GM18951 (cell line): ENCODE measurements around the gene PACS2.
"Not testable (repeated sequence)": the region's sequence is repeated elsewhere in the genome, so short reads cannot be mapped to it uniquely, and the experiment has no call there.

Source experiments
- POLR2A ChIP-seq: IDR thresholded peaks from 4 replicates; pipeline ENCODE4 v1.6.1; 2011; ENCODE audit warnings: mild to moderate bottlenecking; ENCODE audit not compliant: insufficient read length, insufficient read depth; ENCODE audit errors: extremely low read depth
- in situ Hi-C: fragments of 300-500 bp; cut with MboI; formaldehyde crosslinking; loops from one replicate; pipeline ENCODE4 v1.12.0; 2022; ENCODE audit warnings: low sequenced_read_pairs, mixed read lengths, inconsistent platforms; ENCODE audit not compliant: unreplicated experiment

PACS2 gene

DNA sequence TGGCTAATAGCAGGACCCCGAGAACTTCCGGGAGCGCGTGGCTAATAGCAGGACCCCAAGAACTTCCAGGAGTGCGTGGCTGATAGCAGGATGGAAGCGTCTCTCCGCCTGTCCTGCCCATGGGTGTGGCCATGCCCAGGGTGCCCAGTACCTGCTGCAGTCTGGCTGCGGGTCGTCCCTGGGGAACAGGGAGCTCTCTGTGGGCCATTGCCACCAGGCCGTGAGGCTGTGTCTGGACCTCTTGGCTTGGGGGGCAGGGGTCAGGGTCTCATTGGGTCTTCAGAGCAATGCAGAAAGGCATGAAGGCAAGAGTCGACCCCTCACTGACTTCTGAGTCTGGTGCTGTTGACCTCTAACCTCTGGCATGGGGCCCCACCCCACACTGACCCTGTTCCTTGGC is 35.4 kb downstream of the PACS2 start:
- TF ChIP-seq POLR2A, result no peak
- in situ Hi-C loops, result loop anchor here (10.0 kb wide), 2 partner anchors 155 to 255 kb away; no protein-coding TSS in a partner anchor

DNA sequence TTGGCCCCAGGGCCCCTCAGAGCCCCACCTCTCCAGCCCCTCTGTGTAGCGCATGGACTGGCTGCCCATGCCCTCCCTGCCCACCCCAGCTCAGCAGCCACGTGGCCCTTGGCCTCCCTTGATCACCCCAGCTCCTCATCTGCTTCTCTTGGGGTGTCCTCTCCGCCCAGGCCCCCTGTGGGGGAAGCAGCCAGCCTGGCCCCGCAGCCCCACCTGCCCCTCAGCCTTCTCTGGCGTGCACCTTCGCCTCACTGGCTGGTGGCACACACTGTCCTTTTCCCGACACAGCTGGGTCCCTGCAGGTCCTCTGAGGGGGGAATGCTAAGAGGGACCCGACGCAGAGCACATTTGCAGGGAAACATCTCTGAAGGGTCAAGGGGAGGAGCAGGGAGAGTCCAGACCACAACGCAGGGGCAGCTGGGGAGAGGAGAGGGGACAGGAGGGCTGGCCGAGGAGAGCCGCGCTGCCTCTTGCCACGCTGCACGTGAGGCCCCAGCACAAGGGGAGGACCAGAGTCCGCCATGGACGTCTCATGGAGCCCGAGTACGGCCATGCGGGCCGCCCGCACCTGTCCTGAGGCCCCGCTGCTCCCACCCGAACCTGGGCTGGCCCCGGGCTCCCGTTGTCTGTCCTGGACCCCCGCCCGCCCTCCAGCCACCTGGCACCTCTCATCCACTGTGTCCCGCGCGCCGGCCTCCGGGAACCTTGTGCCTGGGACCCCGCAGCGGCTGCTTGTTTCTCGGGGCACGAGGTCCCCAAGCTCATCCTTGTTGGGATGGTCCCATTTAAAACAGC is 36.1 kb downstream of the PACS2 start:
- in situ Hi-C loops, result no loop called here
- TF ChIP-seq POLR2A, result no peak

DNA sequence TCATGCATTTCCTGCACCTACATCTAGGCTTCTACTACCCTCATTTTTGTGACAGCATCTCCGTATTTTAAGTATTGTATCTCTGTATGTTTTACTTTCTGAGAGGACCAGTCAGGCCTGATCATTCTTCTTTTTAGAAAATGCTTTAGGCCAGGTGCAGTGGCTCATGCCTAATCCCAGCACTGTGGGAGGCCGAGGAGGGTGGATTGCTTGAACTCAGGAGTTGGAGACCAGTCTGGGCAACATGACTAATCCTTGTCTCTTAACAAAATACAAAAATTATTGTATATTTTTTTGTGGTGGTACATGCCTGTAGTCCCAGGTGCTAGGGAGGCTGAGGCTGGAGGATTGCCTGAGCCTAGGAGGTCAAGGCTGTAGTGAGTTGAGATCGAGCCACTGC is 36.9 kb downstream of the PACS2 start:
- TF ChIP-seq POLR2A, result no peak
- in situ Hi-C loops, result no loop called here

DNA sequence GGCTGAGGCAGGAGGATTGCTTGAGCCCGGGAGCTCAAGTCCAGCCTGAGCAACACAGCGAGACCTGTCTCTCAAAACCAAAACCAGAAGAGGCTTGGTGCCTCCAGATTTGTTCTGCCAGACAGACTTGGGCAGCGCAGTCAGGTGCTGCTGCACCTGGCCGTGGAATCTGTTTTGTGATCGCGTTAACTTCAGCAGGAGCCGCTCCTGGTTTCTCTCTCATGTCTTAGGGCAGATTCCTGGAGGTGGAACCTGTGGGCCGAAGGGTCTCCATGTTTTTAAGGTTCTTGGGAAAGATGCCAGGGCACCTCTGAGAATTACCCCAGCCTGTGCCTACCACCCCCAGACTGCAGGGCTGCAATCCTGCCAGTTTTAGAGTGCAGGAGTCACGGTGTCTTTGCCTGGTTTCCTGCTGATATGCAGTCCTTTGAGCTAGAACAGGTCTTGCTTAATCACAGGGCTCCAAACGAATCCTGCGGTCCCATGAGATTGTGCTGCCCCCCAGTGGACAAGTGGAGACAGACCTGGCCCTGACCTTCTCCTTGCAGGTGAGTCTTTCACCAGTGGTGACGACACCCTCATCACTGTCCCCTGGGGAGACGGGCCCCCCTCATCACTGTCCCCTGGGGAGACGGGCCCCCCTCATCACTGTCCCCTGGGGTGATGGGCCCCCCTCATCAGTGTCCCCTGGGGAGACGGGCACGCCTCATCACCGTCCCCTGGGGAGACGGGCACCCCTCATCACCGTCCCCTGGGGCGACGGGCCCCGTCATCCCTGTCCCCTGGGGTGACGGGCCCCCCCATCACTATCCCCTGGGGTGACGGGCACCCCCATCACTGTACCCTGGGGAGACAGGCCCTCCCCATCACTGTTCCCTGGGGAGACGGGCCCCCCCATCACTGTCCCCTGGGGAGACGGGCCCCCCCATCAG is 37.6 kb downstream of the PACS2 start:
- TF ChIP-seq POLR2A, result no peak
- in situ Hi-C loops, result no loop called here

DNA sequence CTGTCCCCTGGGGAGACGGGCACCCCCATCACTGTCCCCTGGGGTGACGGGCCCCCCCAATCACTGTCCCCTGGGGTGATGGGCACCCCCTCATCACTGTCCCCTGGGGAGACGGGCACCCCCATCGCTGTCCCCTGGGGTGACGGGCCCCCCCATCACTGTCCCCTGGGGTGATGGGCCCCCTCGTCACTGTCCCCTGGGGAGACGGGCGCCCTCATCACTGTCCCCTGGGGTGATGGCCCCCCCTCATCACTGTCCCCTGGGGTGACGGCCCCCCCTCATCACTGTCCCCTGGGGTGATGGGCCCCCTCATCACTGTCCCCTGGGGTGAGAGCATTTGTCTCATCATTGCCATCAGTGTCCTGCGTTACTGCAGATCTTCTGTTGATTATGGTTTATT is 38.6 kb downstream of the PACS2 start:
- TF ChIP-seq POLR2A, result no peak
- in situ Hi-C loops, result no loop called here

DNA sequence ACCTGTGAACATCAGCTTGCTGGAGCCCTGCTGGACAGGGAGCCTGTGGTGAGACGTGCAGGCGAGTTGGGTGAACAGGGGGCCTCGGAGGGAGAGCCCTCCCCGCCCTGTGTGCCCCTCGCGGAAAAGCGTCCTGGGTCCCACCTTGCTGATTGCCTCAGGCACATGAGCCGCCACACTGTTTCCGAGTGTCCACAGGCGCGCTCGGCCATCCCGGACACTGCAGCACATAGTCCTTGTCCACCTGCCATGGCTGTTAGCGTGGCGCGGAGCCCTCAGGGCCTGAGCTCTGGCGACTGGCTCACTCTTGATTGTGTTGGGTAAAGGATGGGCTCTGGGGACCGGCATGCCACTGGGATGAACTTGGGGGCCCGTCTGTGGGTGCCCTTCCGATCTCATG is 40.0 kb downstream of the PACS2 start:
- TF ChIP-seq POLR2A, result no peak
- in situ Hi-C loops, result no loop called here

DNA sequence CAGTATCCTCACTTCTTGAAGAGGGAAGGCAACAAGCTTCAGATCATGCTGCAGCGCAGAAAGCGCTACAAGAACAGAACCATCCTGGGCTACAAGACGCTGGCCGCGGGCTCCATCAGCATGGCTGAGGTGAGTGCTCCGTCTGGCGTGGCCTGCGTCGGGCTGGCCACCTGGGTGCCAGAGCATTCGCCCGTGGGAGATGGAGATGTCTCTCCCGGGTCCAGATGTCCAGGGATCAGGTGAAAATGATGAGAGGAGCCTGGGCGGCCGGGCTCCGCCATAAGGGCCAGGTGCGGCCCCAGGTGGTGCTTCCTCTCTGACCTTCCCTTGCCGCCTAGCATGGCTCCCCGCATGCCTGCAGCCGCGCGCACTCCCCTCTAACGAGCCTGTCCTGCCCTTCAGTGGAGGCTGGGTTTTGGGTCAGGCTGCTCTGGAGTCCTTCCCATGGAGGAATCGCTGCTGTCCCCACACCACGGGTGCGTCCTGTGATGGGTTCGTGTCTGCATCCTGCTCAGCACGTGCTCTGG is 40.6 kb downstream of the PACS2 start:
- TF ChIP-seq POLR2A, result no peak
- in situ Hi-C loops, result no loop called here

DNA sequence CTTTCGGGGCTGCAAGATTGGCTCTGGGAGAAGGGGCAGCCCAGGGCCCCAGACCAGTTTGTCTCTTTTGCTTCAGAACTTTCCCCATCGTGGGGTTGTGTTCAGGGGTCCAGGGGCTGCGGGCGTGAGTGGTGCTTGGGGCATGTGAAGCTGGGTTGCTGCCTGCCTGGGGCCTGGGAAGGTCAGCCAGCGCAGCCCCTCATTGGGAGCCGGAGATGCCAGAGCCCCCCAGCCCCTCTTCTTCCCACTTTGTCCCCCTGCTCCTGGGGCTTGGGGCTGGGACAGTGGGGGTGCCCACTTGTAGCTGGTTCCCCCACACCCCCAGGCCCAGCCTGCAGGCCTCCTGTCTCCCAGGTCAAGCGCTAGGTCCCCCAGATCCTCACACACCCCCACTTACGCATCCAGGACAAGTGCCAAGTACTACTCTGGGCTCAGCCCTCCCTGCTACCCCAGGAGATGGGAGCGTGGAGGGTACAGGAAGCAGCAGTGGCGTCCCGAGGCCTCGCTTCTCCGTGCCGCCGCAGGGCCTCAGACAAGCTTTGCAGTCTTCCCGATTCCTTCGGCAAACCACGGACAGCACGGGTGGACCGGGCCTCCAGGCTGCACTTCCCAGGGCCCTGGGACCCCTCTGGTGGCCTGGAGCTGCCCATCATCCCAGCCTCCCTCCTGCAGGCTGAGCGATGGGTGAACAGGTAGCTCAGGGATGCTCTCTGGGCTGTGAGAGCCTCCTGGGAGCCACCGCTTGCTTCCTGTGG is 41.5 kb downstream of the PACS2 start:
- in situ Hi-C loops, result no loop called here

DNA sequence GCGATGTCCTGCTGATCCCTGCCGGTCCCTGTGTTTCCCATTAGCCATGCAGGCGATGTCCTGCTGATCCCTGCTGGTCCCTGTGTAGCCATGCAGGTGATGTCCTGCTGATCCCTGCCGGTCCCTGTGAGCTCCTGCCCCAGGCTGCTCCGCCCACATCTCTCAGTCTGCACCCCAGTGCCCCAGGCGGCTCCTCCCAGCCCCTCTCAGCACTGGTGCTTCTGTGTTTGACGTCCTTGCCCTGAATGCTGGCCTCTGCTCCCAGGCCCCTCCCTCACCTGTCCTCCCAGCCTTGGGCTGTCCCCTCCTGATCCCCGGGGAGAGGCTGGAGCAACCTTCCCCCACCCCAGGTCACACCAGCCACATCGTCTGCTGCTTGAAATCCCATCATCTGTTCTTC is 42.4 kb downstream of the PACS2 start:
- TF ChIP-seq POLR2A, result no peak
- in situ Hi-C loops, result no loop called here

More for the DNA sequence above, 41.5 kb downstream of the PACS2 start:
- TF ChIP-seq POLR2A, result no peak

DNA sequence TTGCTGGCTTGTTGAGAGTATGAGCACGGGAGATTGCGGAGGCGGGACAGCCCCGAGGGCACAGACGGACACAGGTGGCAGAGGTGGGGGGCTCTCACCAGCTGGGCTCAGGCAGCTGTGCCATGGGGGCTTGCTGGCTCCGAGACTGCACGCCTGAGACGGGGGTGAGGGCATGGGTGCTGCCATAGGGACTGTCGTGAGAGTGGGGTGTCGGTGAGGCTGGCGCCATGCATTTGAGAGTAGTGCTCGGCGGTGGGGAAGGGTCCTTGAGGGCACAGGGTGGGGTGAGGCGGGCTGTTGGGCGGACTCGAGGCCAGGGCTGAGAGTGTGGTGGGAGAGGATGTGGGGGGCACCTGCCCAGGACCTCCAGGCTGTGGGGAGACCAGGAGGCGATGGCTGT is 43.1 kb downstream of the PACS2 start:
- no peak for TF ChIP-seq POLR2A
- in situ Hi-C loops, result no loop called here

DNA sequence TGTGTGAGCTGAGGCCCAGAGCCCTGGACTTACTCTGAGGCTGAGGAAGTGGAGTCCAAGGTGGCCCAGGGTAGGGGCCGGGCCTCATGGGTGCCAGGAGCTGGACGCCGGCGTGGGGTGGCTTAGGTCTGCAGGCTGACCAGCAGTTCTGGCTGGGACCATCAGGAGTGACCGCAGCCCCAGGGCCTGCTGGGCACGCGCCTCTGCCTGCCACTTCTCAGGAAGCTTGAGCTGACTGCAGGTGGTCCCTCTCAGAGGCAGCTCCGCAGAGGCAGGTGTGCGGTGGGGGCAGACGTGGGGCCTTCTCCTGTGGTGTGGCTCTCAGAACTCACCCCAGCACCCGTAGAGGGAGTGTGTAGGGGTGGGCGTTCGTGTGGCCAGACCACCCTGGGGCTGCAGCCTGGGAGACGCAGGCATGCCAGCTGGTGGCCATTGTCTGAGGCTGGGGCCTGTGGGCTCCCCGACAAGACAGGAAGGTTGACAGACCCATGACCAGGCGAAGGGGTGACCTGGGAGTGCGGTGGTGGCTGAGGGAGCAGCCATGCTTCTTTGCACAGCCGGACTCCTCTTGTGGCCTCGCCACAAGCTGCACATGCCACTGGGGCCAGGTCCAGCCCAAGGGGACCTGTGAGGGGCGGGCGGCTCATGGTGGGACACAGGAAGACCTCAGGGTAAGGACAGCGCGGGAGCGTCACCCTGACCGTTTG is 43.7 kb downstream of the PACS2 start:
- in situ Hi-C loops, result no loop called here
- no peak for TF ChIP-seq POLR2A

DNA sequence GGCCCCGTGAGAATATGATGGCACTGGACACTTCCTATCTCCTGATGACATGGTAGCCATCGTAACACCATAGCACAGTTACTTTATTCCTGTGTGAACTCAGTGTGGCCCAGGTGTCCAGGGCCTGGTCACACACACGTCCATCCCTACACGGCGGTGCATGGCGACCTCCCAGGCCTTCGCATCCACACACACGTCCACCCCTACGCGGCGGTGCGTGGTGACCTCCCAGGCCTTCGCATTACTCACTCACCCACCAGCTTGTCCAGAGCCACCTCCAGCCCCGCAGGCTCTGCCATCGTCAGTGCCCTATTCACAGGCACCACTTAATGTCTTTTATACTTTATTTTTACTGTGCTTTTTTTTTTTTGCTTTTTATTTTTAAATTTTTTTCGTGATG is 44.4 kb downstream of the PACS2 start:
- in situ Hi-C loops, result no loop called here
- no peak for TF ChIP-seq POLR2A

DNA sequence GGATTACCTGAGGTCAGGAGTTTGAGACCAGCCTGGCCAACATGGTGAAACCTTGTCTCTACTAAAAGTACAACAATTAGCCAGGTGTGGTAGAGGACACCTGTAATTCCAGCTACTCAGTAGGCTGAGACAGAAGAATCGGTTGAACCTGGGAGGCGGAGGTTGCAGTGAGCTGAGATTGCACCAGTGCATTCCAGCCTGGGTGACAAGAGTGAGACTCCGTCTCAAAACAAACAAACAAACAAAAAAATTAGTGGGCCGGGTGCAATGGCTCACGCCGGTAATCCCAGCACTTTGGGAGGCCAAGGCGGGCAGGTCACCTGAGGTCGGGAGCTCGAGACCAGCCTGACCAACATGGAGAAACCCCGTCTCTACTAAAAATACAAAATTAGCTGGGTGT is 46.9 kb downstream of the PACS2 start:
- in situ Hi-C loops, result not testable (repeated sequence)
